HEK293 (cell line): ENCODE measurements around the gene LRRN4CL.

Experiments
- CTCF ChIP-seq: fragments of 450-650 bp; formaldehyde crosslinking; IDR thresholded peaks from 2 replicates; pipeline ENCODE4 v1.5.1; 2016; ENCODE audit warnings: missing biosample characterization, missing genetic modification characterization
- REPIN1 ChIP-seq: fragments of 450-650 bp; formaldehyde crosslinking; IDR thresholded peaks from 2 replicates; pipeline ENCODE4 v1.5.1; 2017; ENCODE audit warnings: missing biosample characterization, missing genetic modification characterization, low read depth
- REST ChIP-seq: fragments of 450-650 bp; formaldehyde crosslinking; IDR thresholded peaks from 2 replicates; pipeline ENCODE4 v1.5.1; 2016; ENCODE audit warnings: missing biosample characterization, missing genetic modification characterization
- ZBTB20 ChIP-seq: fragments of 450-650 bp; formaldehyde crosslinking; IDR thresholded peaks from 2 replicates; pipeline ENCODE4 v1.5.1; 2016; ENCODE audit warnings: missing biosample characterization, missing genetic modification characterization
- ZBTB26 ChIP-seq: fragments of 450-650 bp; formaldehyde crosslinking; optimal IDR thresholded peaks from 2 replicates; pipeline ENCODE3; 2016; ENCODE audit warnings: missing biosample characterization, mild to moderate bottlenecking, missing genetic modification characterization
- ZBTB8A ChIP-seq: fragments of 450-650 bp; formaldehyde crosslinking; IDR thresholded peaks from 2 replicates; pipeline ENCODE4 v1.5.1; 2016; ENCODE audit warnings: missing biosample characterization, missing genetic modification characterization
- ZNF175 ChIP-seq: fragments of 450-650 bp; formaldehyde crosslinking; IDR thresholded peaks from 2 replicates; pipeline ENCODE4 v1.5.1; 2016; ENCODE audit warnings: missing biosample characterization, missing genetic modification characterization
- ZNF274 ChIP-seq, 2 experiments: fragments of 200-500 bp in 1 of 2; fragments of 450-650 bp in 1 of 2; sonication (Bioruptor generic) in 1 of 2; formaldehyde crosslinking in 1 of 2; IDR thresholded peaks; 2 replicates each; pipeline versions ENCODE4 v1.5.1 to v1.6.1; 2014 to 2016; ENCODE audit warnings: borderline replicate concordance in 1 of 2, inconsistent platforms in 1 of 2, low read length in 1 of 2, missing biosample characterization in 1 of 2, missing genetic modification characterization in 1 of 2
- ZNF292 ChIP-seq: fragments of 450-650 bp; formaldehyde crosslinking; IDR thresholded peaks from 2 replicates; pipeline ENCODE4 v1.5.1; 2016; ENCODE audit warnings: low read depth, missing biosample characterization, missing genetic modification characterization, borderline replicate concordance
- ZNF350 ChIP-seq: fragments of 450-650 bp; formaldehyde crosslinking; IDR thresholded peaks from 2 replicates; pipeline ENCODE4 v1.5.0; 2017; ENCODE audit warnings: missing biosample characterization, mild to moderate bottlenecking, missing genetic modification characterization
- ZNF596 ChIP-seq: fragments of 450-650 bp; IDR thresholded peaks from 2 replicates; pipeline ENCODE4 v1.5.0; 2018; ENCODE audit warnings: missing biosample characterization, mild to moderate bottlenecking, missing genetic modification characterization, moderate library complexity
- ZNF677 ChIP-seq: fragments of 450-650 bp; IDR thresholded peaks from 2 replicates; pipeline ENCODE4 v1.5.0; 2018; ENCODE audit warnings: missing biosample characterization, mild to moderate bottlenecking, missing genetic modification characterization, moderate library complexity

- TF ChIP-seq ZNF274 (IDR thresholded peaks at IDR 0.05; ENCODE audit: low read length) (no peak), ZNF274 (tag by site-specific recombination; IDR thresholded peaks at IDR 0.05; ENCODE audit: borderline replicate concordance) (no peak), CTCF (tag by site-specific recombination) (no peak), ZNF596 (no peak), ZBTB20 (no peak), REPIN1 (no peak), ZNF175 (tag by site-specific recombination) (no peak), ZNF292 (tag by site-specific recombination) (no peak), ZBTB26 (tag by site-specific recombination) (no peak), ZNF677 (no peak), REST (no peak), ZNF350 (no peak), ZBTB8A (no peak)
These were observed 47.9 kb upstream of the LRRN4CL start for GRCh38 chr11:62737196-62737595.
